Nucleus accumbens (tissue), 56 donors: ENCODE results near the gene EVC.

Experiments
- DNase-seq, 56 donors: peaks; one replicate each; lab custom pipeline; 2025; lab: John Stamatoyannopoulos, UW

EVC gene

DNA sequence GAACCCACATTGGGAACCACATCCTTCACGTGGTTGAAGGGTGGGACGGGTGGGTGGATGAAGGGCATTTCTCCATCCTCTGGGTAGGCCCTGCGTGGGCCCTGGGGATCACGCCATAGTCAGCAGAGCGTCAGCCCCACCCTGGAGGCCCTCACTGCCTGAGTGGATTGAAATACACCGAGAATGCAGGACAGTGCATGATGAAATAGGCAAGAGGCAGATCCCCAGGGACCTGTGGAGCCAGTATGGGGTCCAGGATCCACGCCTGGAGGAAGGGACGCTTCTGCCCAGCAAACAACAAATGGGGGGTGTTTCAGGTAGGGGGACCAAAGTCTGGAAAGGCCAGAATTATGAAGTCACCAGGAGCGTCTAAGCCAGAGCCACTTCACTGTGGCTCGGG, 19.4 kb downstream of the EVC start:
- no peak for DNase-seq

DNA sequence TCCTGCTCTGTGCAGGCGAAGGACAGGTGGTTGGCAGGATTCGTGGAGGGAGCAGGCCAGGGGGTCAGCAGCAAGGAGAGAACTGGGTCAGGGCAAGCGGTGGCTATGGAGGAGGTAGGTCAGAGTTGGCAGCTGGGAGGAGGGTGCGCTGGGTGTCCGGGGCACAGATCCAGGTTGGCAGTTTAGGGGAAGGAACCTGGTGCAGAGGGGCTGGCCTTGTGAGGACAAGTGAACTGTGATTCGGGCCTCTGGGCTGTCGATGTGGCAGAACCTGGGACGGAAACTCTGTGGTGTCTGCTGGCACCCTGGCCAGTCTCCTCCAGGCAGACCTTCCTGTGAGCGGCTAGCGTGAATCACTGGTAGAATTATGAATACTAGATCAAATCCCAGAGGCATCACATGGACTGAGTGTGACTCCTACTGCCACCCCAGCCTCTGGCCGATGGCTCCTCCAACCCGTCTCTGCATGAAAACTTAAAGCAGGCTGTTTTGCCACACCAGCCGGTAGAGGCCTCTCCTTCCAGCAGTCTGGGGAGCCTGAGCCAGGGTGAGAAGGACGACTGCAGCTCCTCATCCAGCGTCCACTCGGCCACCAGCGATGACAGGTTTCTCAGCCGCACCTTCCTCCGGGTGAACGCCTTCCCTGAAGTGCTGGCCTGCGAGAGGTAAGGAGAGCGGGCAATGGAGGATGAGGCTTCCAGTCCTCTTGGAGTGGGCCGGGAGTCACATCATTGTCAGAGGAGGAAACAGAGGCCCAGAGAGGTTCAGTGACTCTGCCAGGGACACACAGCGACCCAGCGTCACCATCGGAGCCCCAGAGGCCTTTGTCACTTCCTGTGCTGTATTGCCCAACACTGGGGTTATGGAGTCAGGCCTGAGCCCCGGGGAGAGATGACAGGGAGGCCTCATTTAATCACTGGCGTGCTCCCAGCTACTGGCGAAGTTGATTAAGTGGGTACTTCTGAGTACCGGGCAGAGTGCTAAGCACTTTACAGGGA, 20.3 kb downstream of the EVC start:
- no peak for DNase-seq

DNA sequence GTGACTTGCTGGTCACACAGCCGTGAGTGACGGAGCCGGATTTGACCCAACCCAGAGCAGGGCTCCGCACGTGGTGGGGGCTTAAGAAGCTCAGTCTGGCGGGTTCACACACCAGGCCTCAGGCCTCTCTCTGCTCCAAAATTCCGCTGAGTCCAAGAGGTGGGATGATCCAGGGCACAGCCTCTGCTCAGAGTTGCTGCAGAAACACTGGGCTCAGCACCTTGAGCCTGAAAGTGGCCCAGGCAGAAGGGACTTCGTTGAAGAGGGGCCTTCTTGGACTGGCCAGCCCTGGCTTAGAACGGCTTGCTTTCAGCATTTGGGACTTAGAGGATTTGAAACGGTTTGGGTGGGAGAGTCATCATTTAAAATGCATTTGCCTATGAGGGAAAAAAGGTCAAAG, 21.2 kb downstream of the EVC start:
- no peak for DNase-seq

DNA sequence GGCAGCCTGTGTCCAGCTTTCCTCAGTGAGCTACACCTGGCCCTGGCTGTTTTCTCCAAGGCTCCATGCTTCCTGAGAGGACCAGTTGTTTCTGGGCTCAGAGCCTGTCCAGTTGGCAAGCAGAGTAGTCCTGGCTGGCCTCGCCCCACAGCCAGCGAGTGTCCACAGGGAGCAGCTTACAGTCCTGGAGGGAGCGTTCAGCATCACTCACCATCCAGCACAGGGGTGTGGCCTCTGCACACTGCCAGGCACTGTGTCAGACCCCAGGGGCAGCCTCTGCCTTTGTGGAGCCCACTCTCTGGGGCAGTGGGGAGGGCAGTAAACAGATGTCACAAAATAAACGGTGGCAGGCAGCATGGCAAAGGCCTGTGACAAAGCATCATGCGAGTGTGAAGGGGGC, 23.9 kb downstream of the EVC start:
- peak in 2 of 56 donors; percentile 1 to 14 for DNase-seq

DNA sequence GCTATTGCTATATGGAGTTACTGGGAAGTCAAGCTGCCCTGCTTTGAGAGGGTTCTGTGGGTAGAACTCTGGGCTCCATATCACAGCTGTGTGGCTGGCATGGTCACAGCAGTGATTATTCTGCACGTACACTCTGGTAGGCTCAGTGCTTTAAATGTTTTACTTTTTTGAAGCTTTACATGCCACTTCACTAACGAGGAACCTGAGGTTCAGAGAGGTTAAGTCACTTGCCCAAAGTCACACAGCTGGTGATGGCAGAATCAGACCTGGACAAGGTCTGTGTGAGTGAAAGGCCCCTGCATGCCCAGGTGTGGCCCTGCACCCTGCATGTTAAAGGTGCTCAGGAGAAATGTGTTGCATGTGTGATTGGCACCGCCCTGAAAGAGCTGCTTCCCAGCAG, 24.5 kb downstream of the EVC start:
- no peak for DNase-seq

DNA sequence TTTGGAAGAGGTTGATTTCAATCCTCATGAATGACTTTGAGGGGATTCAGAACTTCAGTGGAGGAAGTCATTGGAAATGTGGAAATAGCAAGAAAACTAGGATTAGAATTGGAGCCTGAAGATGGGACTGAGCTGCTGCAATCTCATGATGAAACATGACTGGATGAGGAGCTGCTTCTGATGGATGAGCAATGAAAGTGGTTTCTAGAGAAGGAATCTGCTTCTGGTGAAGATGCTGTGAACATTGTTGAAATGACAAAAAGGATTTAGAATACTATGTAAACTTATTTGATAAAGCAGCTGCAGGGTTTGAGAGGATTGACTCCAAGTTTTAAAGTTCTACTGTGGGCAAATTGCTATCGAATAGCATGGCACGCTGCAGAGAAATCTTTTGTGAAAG, 27.1 kb downstream of the EVC start:
- DNase-seq: no peak

DNA sequence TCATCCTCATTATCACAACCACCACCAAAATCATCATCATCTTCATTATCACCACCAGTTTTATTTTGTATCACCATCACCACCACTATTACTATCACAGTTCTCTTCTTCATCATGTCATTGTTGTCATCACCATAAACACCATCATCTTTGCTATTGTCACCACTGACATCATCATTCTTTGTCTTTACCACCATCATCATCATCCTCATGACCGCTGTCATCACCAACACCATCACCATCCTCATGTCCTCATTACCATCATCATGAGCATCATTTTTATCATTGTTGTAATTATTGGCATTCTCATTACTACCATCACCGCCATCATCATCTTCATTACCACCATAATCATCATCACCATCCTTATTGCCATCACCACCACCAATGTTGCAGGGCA, 31.4 kb downstream of the EVC start:
- no peak for DNase-seq

DNA sequence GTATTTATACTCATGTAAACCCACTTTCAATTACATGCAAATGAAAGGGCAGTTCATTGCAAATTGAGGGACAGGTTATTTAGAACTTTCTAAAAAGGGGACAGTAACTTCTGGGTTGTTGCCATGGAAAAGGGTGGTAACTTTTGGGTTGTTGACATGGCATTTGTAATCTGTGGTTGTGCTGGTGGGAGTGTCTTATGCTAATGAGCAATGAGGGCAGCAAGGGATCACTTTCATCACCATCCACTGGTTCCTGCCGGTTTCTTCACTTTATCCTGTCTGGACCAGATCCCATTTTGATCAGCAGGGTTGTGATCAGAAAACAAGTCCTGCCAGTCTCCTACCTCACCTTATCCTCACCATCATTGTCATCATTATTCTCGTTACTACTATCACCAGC, 32.0 kb downstream of the EVC start:
- DNase-seq: no peak

DNA sequence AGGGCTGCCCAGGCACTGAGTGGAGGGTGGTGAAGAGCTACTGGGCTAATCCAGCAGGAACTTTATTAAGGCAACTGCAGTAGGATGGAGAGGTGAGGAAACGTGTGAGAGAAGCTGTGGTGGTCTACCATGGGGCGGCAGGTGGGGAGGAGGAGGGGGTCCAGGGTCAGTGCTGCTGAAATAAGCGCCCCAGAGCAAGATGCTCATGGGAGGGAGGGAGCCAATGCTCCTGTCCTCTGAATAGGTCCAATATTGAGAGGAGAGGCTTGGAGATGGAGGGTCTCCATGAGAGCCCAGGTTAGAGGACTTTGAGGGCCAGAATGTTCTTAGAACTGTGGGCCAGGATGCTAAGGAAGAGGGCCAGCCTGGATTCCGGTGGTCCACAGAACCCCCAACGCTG, 35.2 kb downstream of the EVC start:
- DNase-seq: no peak

DNA sequence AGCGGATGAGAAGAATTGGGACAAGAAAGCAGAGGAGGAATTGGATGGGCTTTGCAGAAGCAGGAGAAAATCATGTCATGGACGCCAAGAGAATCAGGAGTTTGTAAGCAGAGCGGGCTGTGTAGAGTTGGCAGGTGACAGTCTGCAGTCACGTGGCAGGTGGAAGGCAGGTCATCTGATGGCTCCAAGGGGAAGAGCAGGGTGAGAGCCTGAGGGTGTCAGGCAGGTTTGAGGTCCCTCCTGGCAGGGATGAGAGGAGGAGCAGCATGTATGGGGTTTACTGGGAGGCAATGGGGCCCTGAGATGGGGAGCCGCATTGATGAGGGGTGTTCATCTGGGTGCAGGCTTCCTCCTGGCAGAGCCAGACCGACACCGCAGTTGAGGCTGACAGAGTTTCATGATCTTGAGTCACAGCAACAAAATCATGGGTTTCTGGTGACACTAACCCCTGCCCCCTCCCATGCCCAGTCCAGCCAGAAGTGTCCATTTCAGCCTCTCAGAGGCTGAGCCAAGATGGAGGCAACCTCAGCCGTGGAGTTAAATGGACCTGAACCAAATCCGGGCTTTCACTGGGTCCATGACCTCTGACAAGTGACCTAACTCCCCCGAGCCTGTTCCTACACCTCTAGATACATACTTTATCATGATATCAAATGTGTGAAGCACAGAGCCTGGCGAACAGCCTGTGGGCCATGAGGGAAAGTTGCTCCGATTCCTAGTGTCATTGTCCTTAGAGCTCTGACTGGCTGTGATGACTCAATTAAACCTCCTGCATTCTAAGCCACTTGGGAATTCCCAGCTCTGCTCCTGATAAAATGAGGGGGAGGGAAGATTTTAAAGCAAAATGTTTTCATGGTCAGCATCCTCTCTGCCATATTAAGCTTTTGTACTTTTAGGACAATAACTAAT, 36.1 kb downstream of the EVC start:
- DNase-seq: no peak

DNA sequence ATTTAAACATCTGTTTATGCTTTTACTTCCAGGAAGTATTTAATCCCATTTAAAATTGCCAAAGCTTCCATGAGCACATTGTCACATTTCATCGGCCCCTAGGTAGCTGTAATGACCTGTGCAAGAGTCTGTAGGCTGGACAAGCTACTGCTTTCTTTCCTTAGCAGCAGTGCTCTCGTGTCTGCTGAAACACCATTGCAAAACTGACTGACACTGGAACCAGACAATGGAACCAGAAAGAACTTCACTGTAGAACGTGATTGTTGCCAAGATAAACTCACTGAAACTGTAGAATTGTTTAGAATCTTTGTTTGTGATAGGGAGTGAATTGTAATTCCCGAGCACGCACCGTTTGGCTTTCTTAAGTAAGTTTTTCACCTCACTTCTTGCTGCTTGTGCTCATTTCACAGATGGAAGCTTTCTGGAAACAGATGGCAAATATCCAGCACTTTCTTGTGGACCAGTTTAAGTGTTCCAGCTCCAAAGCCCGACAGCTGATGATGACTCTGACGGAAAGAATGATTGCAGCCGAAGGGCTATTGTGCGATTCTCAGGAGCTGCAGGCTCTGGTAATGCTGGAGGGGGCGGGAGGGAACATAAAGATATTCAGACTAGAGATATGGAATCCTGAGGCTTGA, 36.9 kb downstream of the EVC start:
- no peak for DNase-seq

DNA sequence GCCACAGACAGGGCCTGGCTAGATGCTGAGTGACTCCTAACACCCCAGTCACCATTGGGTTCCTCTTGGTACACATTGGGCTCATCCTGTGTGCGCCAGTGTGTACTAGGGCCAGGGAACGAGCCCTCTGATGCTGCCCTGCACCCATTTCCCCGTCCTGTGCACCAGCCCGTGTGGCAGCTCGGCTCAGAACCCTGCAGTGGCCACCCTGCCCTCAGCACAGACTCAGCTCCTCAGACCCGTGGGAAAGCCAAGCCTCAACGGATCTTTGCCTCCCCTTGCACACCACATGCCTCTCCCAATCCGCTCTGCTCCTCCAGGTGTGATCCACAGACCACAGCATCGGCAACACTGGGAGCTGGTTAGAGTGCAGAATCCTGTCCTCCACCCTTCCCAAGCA, 38.6 kb downstream of the EVC start:
- no peak for DNase-seq

DNA sequence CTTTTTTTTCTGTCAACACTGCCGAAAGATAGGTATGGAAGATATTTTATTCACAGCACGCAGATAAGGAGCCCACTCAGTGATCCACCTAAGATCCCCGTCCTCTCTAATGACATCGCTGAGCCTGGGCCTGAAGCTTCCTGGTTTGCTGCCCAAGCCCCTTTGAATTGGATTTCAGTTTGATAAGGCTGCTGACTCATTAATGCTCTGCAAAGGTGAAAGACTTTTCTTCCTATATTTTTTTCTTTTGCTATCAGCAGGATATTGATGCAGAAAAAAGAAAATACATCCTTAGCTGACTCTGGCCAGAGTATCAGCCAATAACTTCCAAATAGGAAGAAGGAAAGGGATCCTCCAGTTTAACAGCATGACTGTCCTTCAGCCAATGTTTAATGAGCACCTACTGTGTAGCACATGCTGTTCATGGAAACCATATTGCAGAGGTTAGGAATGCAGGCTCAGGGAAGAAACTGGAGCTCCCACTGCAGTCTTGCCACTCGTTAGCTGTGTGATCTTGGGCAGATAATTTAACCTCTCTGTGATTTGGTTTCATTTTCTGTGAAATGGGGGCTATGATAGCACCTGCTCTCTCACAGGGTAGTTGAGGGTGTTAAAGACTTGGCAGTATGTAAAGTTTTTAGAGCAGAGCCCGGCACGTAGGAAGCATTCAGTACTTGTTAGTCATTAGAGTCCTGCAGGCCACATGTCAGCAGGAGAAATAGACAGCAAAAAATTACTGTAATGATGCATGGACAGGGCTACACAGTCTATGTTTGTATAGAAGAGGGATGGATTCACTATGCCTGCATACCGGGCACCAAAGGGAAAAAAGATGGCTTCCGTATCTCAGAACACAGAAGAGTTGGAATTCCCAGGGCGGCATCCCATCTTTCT, 39.3 kb downstream of the EVC start:
- DNase-seq: no peak

DNA sequence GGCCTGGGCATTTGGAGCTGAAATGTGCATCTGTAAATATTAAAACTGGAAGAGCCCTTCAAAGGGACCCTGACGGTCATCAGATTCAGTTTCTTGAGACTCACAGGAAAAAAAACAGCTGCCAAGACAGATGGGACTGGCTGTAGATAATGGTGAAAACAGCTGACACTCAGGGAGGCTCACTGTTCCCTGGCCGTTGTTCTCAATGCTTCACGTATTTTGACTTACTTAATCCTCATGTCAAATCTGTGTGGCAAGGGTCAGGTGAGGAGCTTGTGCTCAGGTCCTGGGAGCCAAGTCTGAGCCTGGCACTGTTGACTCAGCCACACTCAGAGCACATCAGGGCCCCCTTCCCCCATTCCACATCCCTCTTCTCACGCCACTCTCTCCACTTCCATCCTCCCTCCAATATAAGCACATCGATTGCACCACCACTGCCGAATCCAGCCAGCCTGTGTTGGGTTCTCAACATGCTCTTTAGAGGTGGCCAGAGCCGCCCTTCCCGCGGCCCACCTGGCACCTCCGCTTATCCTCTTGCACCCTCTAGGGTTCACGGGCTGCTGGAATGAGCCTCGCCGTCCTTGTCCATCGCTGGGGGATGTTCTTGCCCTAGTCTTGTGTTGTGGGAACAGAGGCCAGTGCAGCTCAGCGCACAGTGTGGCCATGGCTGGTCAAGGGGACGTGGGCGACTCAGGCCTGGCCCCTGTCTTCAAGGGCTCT, 40.1 kb downstream of the EVC start:
- DNase-seq: no peak

DNA sequence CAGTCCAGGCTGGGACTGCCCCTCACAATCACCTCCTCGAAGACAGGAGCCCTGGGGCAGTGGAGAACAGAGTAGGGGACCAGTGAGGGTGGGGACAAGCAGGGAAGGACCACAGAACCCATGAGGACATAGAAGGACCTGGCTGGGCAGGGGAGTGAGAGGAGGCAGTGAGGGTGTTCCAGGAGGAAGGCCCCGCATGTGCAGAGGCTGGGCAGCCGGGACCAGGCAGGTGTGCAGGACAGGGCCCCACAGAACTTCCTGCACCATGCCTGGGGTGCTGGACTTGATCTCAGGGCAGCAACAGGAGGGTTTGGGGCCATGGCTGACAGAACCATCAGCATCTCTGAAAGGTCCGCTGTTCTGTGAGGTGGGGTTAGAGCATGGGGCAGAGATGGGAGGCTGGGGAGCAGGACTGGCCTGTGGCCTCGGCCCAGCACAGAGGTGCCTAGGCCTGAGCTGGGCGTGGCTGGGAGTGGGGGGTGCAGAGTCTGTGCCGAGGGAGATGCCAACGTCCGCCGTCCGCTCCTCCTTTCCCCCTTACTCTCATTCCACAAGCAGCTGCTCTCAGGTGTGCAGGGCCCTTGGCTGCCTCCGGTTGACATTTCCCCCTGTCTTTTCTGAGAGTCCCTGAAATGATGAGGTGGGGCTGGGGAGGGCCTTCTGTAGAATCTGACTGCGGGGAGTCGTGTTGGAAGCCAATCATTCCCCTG, 40.8 kb downstream of the EVC start:
- DNase-seq: no peak

DNA sequence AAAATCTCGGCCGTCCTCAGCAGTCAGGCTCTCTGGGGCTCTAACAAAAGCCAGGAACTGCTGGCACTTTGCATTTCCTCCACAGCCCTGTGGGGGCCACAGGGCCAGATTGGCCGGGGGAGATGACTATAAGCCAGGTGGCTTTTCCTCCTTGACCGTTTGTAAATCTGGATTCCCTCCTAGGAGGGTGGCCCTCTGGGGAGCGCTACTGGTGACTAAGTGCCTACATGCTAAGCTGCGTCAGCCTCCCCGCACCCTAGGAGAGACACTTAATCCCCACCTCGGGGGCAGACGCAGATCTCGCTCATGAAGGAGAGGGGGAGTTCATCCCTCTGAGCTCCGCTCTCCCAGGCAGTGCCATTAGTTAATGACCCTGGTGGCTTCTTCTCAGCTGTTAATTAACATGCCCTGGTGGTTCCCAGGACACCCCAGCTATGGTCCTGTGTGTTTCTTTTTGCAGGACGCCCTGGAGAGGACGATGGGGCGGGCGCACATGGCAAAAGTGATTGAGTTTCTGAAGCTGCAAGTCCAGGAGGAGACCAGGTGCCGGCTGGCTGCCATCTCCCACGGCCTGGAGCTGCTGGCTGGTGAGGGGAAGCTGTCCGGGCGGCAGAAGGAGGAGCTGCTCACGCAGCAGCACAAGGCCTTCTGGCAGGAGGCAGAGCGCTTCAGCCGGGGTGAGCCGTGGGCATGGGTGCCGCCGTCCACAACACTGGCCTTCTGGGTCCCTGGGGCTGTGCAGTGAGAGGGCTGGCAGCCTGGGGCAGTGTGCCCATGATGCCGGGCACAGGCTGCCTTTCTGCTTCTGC, 41.6 kb downstream of the EVC start:
- DNase-seq: no peak

DNA sequence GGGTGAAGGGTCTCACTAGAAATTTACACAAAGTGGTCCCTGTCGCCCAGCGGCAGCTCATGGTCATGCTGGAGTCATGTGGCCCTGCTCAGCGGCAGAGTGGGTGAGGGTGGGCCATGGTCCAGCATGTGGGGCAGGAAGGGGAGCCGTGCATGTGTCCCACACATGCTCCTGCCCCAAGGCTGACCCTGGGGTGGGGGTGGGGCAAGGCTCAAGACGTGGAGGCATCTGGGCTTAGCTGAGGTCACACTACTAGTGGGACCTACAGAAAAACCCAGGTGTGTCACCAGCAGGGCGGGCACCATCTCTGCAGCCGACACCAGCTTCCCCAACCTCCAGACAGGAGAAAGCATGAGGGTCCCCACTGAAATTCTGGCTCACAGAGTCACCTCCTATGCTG, 42.4 kb downstream of the EVC start:
- DNase-seq: no peak
